Measurements from ENCODE around the gene PRR12.

- no peak for TF ChIP-seq POLR2A (IDR thresholded peaks at IDR 0.05)
- TF ChIP-seq CTCF (IDR thresholded peaks at IDR 0.05), result no peak
Measured at GRCh38 chr19:49665036-49665350, 74.0 kb downstream of the PRR12 start.
